Muscle layer of duodenum (tissue), 2 donors: ENCODE results near the gene ACTN2.

ENCODE experiments used
- H3K27ac ChIP-seq: one replicate; pipeline ENCODE4 v1.7.0; 2013; ENCODE audit warnings: mild to moderate bottlenecking, low read length
- H3K27me3 ChIP-seq: one replicate; pipeline ENCODE4 v1.7.0; 2013; ENCODE audit warnings: low read depth, mild to moderate bottlenecking, control low read depth, low read length
- H3K36me3 ChIP-seq, 2 donors: one replicate each; pipeline ENCODE4 v1.7.0; 2013; ENCODE audit warnings: low read length in 2 of 2, control low read depth in 1 of 2, mild to moderate bottlenecking in 1 of 2; ENCODE audit not compliant: insufficient read depth in 2 of 2, control insufficient read depth in 1 of 2
- H3K4me1 ChIP-seq, 2 donors: one replicate each; pipeline ENCODE4 v1.7.0; 2013; ENCODE audit warnings: low read length in 2 of 2, mild to moderate bottlenecking in 2 of 2, control low read depth in 1 of 2, moderate library complexity in 1 of 2; ENCODE audit not compliant: insufficient read depth in 2 of 2, control insufficient read depth in 1 of 2
- H3K4me3 ChIP-seq, 2 donors: one replicate each; pipeline ENCODE4 v1.7.0; 2013; ENCODE audit warnings: low read length in 2 of 2, low read depth in 1 of 2, mild to moderate bottlenecking in 1 of 2
- H3K9me3 ChIP-seq, 2 donors: one replicate each; pipeline ENCODE4 v1.7.0; 2013; ENCODE audit warnings: low read length in 2 of 2, control low read depth in 1 of 2, mild to moderate bottlenecking in 1 of 2; ENCODE audit not compliant: control insufficient read depth in 1 of 2
- donor health status: healthy.

ACTN2 gene

DNA sequence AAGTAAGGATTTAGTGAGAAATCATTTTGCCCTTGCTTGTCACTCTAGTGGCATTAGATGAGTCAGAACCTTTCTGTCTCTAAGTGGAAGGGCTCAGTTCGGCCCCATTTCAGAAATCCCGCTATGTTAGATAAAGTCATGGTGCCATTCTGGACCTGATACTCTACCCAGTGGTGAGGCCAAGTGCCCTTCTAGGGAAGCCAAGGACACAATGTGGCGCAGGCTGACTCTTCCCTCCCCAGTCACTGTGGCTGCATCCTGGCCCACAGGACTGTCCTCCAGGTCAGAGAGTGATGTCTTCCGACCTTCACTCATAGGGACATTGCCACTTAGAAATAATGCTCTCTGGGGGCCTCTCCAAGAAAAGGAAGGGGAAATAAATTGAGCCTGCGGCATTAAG, 60.5 kb downstream of the ACTN2 start:
- Histone ChIP-seq H3K4me1 (no peaks in the 10 kb centered on the region), H3K27ac (no peak overlapping the region), H3K4me3 (no peak overlapping the region), H3K27me3 (no peaks in the 10 kb centered on the region), H3K36me3 (no peaks in the 10 kb centered on the region), H3K9me3 (no peaks in the 10 kb centered on the region)

DNA sequence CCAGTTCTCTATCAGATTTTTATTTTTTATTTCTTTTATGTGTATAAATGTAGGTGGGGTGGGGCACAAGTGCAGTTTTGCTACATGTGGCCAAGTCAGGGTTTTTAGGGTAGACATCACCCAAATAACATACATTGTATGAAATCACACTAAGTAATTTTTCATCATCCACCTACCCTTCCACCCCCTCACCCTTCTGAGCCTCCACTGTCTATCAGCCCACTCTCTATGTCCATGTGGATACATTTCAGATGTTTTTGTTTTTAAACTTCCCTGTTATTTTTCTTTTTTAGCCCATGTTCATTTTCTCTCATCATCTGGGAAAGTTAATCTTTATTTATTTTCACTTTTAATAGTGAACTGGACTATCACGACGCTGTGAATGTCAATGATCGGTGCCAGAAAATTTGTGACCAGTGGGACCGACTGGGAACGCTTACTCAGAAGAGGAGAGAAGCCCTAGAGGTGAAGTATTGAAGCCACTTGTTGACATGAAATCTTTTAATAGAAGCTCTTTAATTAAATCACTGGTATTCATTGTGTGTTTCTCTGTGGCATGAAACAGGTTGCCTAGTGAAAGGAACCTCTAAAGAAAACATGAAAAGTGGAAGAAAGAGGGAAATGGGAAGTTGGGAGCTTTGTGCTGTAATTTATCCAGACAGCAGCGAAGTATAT, 61.1 kb downstream of the ACTN2 start:
- no peaks in the 10 kb centered on the region for H3K27me3 ChIP-seq
- H3K27ac ChIP-seq, result no peak overlapping the region
- no peaks in the 10 kb centered on the region for H3K36me3 ChIP-seq
- H3K4me1 ChIP-seq, result no peaks in the 10 kb centered on the region
- no peak overlapping the region for H3K4me3 ChIP-seq
- no peaks in the 10 kb centered on the region for H3K9me3 ChIP-seq

GRCh38 chr1:236748268-236748870, 62.1 kb downstream of the ACTN2 start:
- H3K27ac ChIP-seq, result no peak overlapping the region
- no peak overlapping the region for H3K4me3 ChIP-seq
- no peaks in the 10 kb centered on the region for H3K9me3 ChIP-seq
- no peaks in the 10 kb centered on the region for H3K36me3 ChIP-seq
- no peaks in the 10 kb centered on the region for H3K4me1 ChIP-seq
- no peaks in the 10 kb centered on the region for H3K27me3 ChIP-seq

- no peaks in the 10 kb centered on the region for H3K9me3 ChIP-seq
- H3K4me3 ChIP-seq, result no peak overlapping the region
- H3K27ac ChIP-seq, result no peak overlapping the region
- H3K36me3 ChIP-seq, result no peaks in the 10 kb centered on the region
- no peaks in the 10 kb centered on the region for H3K4me1 ChIP-seq
- no peaks in the 10 kb centered on the region for H3K27me3 ChIP-seq
These were observed 64.6 kb downstream of the ACTN2 start for GRCh38 chr1:236750928-236751327.

GRCh38 chr1:236751385-236751784, 65.1 kb downstream of the ACTN2 start:
- Histone ChIP-seq H3K27ac (no peak overlapping the region), H3K36me3 (no peaks in the 10 kb centered on the region), H3K4me3 (no peak overlapping the region), H3K9me3 (no peaks in the 10 kb centered on the region), H3K27me3 (no peaks in the 10 kb centered on the region), H3K4me1 (no peaks in the 10 kb centered on the region)

- Histone ChIP-seq H3K4me1 (no peaks in the 10 kb centered on the region), H3K36me3 (no peaks in the 10 kb centered on the region), H3K9me3 (no peaks in the 10 kb centered on the region), H3K27ac (no peak overlapping the region), H3K4me3 (no peak overlapping the region), H3K27me3 (no peaks in the 10 kb centered on the region)
These were observed 65.6 kb downstream of the ACTN2 start for GRCh38 chr1:236751935-236752334.

DNA sequence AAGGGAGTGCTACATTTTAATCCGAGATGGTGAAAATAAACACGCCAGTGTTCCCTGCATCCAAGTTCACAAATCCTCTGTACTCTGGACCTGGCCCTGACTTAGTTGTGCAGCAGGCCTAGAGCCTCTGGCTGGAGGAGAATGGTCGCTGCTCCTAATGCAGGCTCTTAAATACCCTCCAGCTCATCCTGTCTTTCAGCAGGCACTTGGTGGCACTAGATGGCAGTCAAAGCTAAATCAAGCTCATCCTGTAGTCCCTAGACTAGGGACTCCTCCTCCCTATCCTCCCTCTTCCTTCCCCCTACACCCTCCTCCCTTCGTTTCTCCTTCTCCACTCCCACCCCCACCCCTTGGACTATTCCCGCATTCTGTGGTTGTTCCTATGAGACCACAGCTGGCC, 67.2 kb downstream of the ACTN2 start:
- no peak overlapping the region for H3K4me3 ChIP-seq
- no peaks in the 10 kb centered on the region for H3K4me1 ChIP-seq
- no peaks in the 10 kb centered on the region for H3K36me3 ChIP-seq
- no peaks in the 10 kb centered on the region for H3K9me3 ChIP-seq
- H3K27me3 ChIP-seq, result no peaks in the 10 kb centered on the region
- H3K27ac ChIP-seq, result no peak overlapping the region

GRCh38 chr1:236753964-236754363, 67.7 kb downstream of the ACTN2 start:
- Histone ChIP-seq H3K4me1 (no peaks in the 10 kb centered on the region), H3K4me3 (no peak overlapping the region), H3K27ac (no peak overlapping the region), H3K36me3 (no peaks in the 10 kb centered on the region), H3K9me3 (no peaks in the 10 kb centered on the region), H3K27me3 (no peaks in the 10 kb centered on the region)

GRCh38 chr1:236754525-236755210, 68.4 kb downstream of the ACTN2 start:
- H3K27me3 ChIP-seq, result no peaks in the 10 kb centered on the region
- H3K27ac ChIP-seq, result no peak overlapping the region
- H3K4me1 ChIP-seq, result no peaks in the 10 kb centered on the region
- H3K36me3 ChIP-seq, result no peaks in the 10 kb centered on the region
- no peaks in the 10 kb centered on the region for H3K9me3 ChIP-seq
- H3K4me3 ChIP-seq, result no peak overlapping the region

DNA sequence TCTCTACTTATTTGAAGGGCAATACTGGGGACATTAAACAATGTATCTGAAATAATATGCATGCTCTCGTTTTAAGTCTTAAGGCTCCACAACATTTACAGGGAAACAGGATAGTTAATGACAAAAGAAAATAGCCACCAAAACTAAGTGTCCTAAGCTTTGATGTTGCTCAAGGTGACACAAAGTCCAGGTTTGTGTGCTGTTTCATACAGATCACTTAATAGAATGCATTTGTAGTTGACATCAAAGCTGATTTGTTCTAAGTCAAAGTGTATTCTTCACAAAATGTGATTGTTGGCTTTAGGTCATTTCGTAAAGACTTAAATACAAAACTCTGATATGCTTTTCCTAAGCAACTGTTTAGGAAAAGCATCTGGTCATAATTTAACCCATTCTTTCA, 71.3 kb downstream of the ACTN2 start:
- Histone ChIP-seq H3K4me3 (no peak overlapping the region), H3K4me1 (no peaks in the 10 kb centered on the region), H3K27me3 (no peaks in the 10 kb centered on the region), H3K9me3 (no peaks in the 10 kb centered on the region), H3K27ac (no peak overlapping the region), H3K36me3 (no peaks in the 10 kb centered on the region)

DNA sequence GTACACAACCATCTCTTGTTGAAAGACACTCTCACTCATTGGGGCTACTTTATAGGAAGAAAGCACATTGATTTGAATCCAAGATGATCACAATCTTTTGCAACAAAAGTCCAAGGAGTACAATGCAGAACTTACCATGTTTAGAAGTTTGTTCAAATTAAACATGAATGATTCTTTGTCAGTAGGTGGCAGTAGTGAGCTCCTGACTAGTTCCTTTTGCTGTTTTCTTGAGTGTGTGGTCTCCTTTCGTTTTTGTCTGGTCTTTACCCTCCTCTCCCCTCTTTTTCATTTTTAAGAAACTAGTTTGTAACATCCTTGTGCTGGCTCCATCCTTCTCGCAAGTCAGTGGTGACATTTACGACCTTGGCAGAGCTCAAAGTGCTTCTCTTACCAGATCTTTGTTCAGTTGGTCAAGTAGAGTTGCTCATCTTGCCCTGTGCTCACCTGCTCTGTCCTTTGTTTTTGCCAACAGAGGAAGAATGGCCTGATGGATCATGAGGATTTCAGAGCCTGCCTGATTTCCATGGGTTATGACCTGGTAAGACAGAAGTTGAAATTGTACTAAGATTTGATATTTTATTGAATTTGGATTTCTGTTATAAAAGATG, 73.1 kb downstream of the ACTN2 start:
- no peaks in the 10 kb centered on the region for H3K36me3 ChIP-seq

More for the DNA sequence above, 73.1 kb downstream of the ACTN2 start:
- Histone ChIP-seq H3K4me3 (no peak overlapping the region), H3K9me3 (no peaks in the 10 kb centered on the region), H3K27ac (no peak overlapping the region), H3K27me3 (no peaks in the 10 kb centered on the region), H3K4me1 (no peaks in the 10 kb centered on the region)
